Measurements from ENCODE around the gene PICK1. TPM values are rescaled to one million over a fixed set of nuclear protein-coding genes. Genes with fewer than 3 reads are reported as not detected.

The PICK1 gene
- total RNA-seq, 1 experiment from 2014 or later = 35.7 TPM

- Histone ChIP-seq H2BK12ac (ENCODE audit: insufficient read length, low read depth, low read length) (no peak overlapping the region), H3K4me1 (ENCODE audit: insufficient read depth, low read length) (no peaks in the 10 kb centered on the region; the same call in 1 of the 2 replicates), H2BK120ac (ENCODE audit: low read depth, low read length, poor library complexity, severe bottlenecking) (no peak overlapping the region), H3K9ac (ENCODE audit: extremely low read depth, insufficient read length, low read length) (no peak overlapping the region), H2AK5ac (ENCODE audit: insufficient read length, low read length) (no peak overlapping the region), H2BK20ac (ENCODE audit: low read depth, low read length, poor library complexity, severe bottlenecking) (no peak overlapping the region), H3K18ac (ENCODE audit: insufficient read length, low read depth, low read length) (no peak overlapping the region), H2AFZ (ENCODE audit: low read length) (no peak overlapping the region), H3K14ac (ENCODE audit: insufficient read depth, low read length) (no peak overlapping the region; the same call in 1 of the 2 replicates), H4K20me1 (ENCODE audit: control insufficient read depth, insufficient read depth, insufficient read length) (no peaks in the 10 kb centered on the region), H3K4ac (ENCODE audit: low read depth, low read length) (no peak overlapping the region), H3K56ac (ENCODE audit: insufficient read length, low read depth, low read length) (no peak overlapping the region), H4K8ac (replicated peaks; ENCODE audit: insufficient read length, low read depth, low read length) (no peak overlapping the region), H3K79me2 (ENCODE audit: insufficient read depth, low read length) (no peaks in the 10 kb centered on the region), H3K4me2 (ENCODE audit: insufficient read depth, insufficient read length, low read length) (no peak overlapping the region), H4K5ac (ENCODE audit: insufficient read length, low read depth, low read length) (no peak overlapping the region), H3K79me1 (ENCODE audit: insufficient read depth, low read depth, low read length, poor library complexity, severe bottlenecking) (no peaks in the 10 kb centered on the region), H3K23me2 (ENCODE audit: insufficient read length, low read depth, low read length, poor library complexity, severe bottlenecking) (no peaks in the 10 kb centered on the region), H3T11ph (ENCODE audit: low read length) (no peak overlapping the region), H3K9me3 (ENCODE audit: control insufficient read depth, low read depth, low read length) (no peaks in the 10 kb centered on the region), H3K23ac (ENCODE audit: insufficient read length, low read depth, low read length) (no peak overlapping the region), H2BK5ac (ENCODE audit: insufficient read length, low read length) (no peak overlapping the region), H3K27ac (ENCODE audit: insufficient read length, low read depth, low read length) (no peak overlapping the region), H3K27me3 (ENCODE audit: insufficient read depth, low read length) (peaks cover 5% of the 10 kb centered on the region; the same call in 1 of the 2 replicates), H2BK15ac (ENCODE audit: low read depth, low read length) (no peak overlapping the region), H4K91ac (ENCODE audit: insufficient read length, low read depth, low read length) (no peak overlapping the region)
- no peak overlapping the region for H3K27ac Mint-ChIP-seq
- no peak for TF ChIP-seq CTCF (conservative IDR thresholded peaks at IDR 0.05)
- no peak for DNase-seq
- H3K36me3 Mint-ChIP-seq (ENCODE audit: insufficient read depth in 1 of 3, low read depth in 3 of 3) = peaks cover 0 to 10% (median 5%) of the 10 kb centered on the region in 3 experiments; a peak in 4 of 7 replicates
- H3K9me3 Mint-ChIP-seq = no peaks in the 10 kb centered on the region
- peaks cover 13 to 31% of the 10 kb centered on the region in 2 experiments for H3K4me1 Mint-ChIP-seq
- no CpG with 5 or more reads among the region's 11 CpGs for WGBS (ENCODE audit: extremely low coverage, insufficient read length, low lambda C conversion rate)
- H3K27me3 Mint-ChIP-seq (ENCODE audit: low read depth) = peaks cover 23% of the 10 kb centered on the region
- H3K4me3 Mint-ChIP-seq = no peak overlapping the region; a peak in 1 of 5 replicates
Measured at GRCh38 chr22:38080474-38080849, 23.3 kb downstream of the PICK1 start.
